Right lobe of liver (tissue), 4 donors: ENCODE results near the gene MYH15.

Experiments used
- POLR2A ChIP-seq: fragments of 450-650 bp; IDR thresholded peaks from one replicate; pipeline ENCODE4 v1.6.1; 2017; ENCODE audit warnings: antibody characterized with exemption, mild to moderate bottlenecking
- TF ChIP-seq, protein P1 (sequence below), 4 donors: fragments of 200-600 bp in 3 of 4; fragments of 450-650 bp in 1 of 4; IDR thresholded peaks; one replicate each; pipeline versions ENCODE4 v1.5.1 to v1.8.0; 2016 to 2022; ENCODE audit warnings: antibody characterized with exemption in 4 of 4, mild to moderate bottlenecking in 2 of 4
- donor health status: DM: no; HTN: no; CAD: no.
- donor health status: DM: no; HTN: no; CAD: no.
- donor health status: DM: no; HTN: yes; CAD: no.

DNA sequence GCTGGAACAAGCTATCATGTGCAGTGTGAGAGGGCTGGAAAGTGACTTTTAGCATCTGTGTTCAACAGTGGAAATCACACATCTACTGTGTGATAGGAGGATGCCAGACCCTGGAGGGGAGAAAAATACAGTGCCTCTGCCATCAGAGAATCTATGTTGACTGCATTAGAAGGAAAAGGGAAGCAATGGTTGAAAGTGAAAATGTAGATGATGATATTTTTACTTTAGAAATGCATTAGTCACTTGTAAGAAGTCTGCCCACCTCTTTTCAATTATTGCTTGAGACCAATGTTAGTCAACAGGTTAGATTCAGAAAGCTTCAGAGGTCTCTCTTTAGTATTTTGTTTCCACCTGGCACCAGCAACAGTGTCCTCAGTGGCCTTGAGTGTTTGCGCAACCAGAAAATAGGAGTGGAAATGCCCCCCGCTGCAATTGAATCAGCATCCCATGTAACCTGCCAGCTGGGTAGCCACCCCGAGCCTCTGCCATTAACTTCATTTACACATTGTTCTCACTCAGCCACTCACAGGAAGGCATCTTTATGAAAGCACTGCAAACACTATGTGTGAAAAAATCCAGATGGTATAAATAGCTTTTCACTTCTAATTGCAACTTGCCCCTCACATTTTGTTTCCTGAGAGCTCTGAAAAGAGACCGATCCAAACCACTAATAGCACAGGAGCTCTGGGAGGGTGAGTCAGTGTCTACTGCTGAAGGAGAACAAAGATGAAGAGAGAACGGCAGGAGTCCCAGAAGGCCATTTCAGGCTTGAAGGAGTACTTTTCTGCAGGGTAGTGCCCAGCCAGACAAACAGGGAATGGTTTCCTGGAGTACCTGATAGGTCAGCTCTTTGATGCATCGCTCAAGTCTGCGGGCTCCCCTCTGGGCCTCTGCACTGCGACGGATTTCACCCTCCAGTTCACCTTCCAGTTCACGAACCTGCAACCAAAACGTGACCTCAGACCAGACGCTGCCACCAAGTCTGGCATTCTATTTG is 122.0 kb downstream of the MYH15 start:
- TF ChIP-seq, protein P1, sequence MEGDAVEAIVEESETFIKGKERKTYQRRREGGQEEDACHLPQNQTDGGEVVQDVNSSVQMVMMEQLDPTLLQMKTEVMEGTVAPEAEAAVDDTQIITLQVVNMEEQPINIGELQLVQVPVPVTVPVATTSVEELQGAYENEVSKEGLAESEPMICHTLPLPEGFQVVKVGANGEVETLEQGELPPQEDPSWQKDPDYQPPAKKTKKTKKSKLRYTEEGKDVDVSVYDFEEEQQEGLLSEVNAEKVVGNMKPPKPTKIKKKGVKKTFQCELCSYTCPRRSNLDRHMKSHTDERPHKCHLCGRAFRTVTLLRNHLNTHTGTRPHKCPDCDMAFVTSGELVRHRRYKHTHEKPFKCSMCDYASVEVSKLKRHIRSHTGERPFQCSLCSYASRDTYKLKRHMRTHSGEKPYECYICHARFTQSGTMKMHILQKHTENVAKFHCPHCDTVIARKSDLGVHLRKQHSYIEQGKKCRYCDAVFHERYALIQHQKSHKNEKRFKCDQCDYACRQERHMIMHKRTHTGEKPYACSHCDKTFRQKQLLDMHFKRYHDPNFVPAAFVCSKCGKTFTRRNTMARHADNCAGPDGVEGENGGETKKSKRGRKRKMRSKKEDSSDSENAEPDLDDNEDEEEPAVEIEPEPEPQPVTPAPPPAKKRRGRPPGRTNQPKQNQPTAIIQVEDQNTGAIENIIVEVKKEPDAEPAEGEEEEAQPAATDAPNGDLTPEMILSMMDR (IDR thresholded peaks at IDR 0.05) = no peak
- TF ChIP-seq POLR2A = no peak
